Activated naive CD8-positive, alpha-beta T cell treated with anti-CD3 and anti-CD28 coated beads for 36 hours (primary cell): ENCODE data around the gene SEMA3A. TPM values are rescaled to one million over a fixed set of nuclear protein-coding genes. Genes with fewer than 3 reads are reported as not detected.

ENCODE experiments used
- DNase-seq: peaks from one replicate; pipeline ENCODE4 v3.0.0; 2021
- H3K27ac Mint-ChIP-seq: one replicate; pipeline ENCODE4 v1.8.0; 2022; ENCODE audit warnings: mild to moderate bottlenecking, moderate library complexity, mixed read lengths
- H3K27me3 Mint-ChIP-seq: one replicate; pipeline ENCODE4 v1.8.0; 2022; ENCODE audit warnings: mild to moderate bottlenecking, mixed read lengths
- H3K36me3 Mint-ChIP-seq: one replicate; pipeline ENCODE4 v1.8.0; 2021; ENCODE audit warnings: mild to moderate bottlenecking, mixed read lengths
- H3K4me1 Mint-ChIP-seq: one replicate; pipeline ENCODE4 v1.8.0; 2021; ENCODE audit warnings: mixed read lengths
- H3K4me3 Mint-ChIP-seq: one replicate; pipeline ENCODE4 v1.8.0; 2022; ENCODE audit warnings: mild to moderate bottlenecking, moderate library complexity, mixed read lengths
- H3K9me3 Mint-ChIP-seq: one replicate; pipeline ENCODE4 v1.8.0; 2022; ENCODE audit warnings: mixed read lengths
- total RNA-seq, 2 experiments: library from RNA; stranded (reverse); gene quantifications; one replicate each; pipeline ENCODE4 v1.2.3, GENCODE V29; 2021

The SEMA3A gene
- total RNA-seq, 2 experiments from 2014 or later, result 1.9 to 2.2 TPM

DNA sequence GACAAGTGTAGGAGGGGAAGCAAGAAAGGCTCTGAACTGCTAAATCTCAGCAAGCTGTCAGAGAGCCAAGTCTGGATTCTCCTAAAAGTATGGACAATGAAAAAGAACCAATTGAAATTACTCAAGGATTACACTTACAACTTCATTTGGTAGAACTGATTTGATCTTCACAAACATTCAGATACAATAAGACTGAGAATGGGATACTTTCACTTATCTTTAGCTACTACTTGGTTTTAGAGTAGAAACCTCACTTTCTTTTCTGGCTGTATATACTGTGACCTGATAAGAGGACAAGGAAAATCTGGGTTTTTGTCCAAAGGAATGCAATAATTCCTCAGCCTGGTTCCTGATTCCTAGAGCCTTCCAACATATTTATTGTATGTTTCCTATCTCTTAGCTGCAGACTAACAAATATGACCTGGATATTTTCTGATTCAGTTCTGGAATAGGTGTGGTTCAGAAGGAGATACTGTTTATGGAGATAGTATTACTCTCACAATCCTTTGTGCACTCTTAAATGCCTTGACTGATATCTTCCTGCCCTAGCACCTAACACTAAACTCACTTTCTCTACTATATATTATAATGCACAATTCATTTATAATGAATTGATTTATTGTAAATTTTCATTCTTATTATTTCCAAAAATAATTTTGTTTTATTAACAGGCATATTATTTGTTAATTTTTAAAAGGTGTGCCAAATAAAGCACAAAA, 7.3 kb downstream of the SEMA3A start:
- Mint-ChIP-seq H3K4me3 (no peak overlapping the region), H3K27me3 (no peaks in the 10 kb centered on the region), H3K9me3 (no peaks in the 10 kb centered on the region), H3K27ac (no peak overlapping the region), H3K4me1 (peaks cover 19% of the 10 kb centered on the region), H3K36me3 (no peaks in the 10 kb centered on the region)
- no peak for DNase-seq

DNA sequence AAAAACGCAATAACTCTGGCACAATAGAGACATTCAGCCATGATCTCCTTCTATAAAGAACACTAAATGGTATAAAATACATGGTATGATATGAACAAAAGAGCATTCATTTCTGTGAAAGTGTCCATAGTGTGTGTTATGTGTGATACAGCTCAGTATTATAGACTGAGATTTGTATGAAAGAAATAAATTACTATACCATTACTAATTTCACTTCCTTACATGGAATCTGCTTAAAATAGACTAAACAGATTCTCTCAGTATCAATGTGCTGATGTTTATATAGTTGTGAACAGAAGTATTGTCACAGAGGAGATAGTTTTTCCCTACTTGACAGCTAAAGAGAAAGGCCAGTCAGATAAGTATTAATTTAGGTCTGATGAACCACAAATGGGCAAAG, 10.8 kb downstream of the SEMA3A start:
- no peak for DNase-seq
- no peak overlapping the region for H3K4me3 Mint-ChIP-seq
- no peak overlapping the region for H3K27ac Mint-ChIP-seq
- no peaks in the 10 kb centered on the region for H3K36me3 Mint-ChIP-seq
- H3K4me1 Mint-ChIP-seq, result peaks cover 15% of the 10 kb centered on the region
- H3K9me3 Mint-ChIP-seq, result no peaks in the 10 kb centered on the region
- H3K27me3 Mint-ChIP-seq, result no peaks in the 10 kb centered on the region

DNA sequence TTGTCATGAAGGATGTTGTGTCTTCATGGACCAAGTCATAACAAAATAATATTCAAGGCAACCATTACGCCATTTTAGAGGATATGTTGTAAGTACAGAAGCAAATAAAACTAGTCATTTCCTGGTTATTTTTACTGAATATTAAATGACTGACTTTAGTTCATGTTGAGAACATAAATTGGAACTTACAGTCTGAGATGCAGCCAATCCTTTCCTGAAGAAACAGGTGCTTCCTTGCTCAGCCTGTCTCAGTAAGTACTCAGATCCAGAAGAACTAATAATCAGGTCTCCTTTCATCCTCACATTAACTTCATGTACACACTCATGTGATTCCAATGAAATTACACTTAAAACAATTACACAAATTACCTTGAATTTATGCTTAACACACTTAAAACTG, 12.3 kb downstream of the SEMA3A start:
- Mint-ChIP-seq H3K4me1 (peaks cover 9% of the 10 kb centered on the region), H3K36me3 (no peaks in the 10 kb centered on the region), H3K27me3 (no peaks in the 10 kb centered on the region), H3K4me3 (no peak overlapping the region), H3K27ac (no peak overlapping the region), H3K9me3 (no peaks in the 10 kb centered on the region)
- DNase-seq, result no peak

GRCh38 chr7:84181628-84182027, 13.0 kb downstream of the SEMA3A start:
- Mint-ChIP-seq H3K4me3 (no peak overlapping the region), H3K27me3 (no peaks in the 10 kb centered on the region), H3K9me3 (no peaks in the 10 kb centered on the region), H3K4me1 (peaks cover 2% of the 10 kb centered on the region), H3K36me3 (no peaks in the 10 kb centered on the region), H3K27ac (no peak overlapping the region)
- no peak for DNase-seq

- Mint-ChIP-seq H3K9me3 (no peaks in the 10 kb centered on the region), H3K36me3 (no peaks in the 10 kb centered on the region), H3K4me1 (peaks cover 2% of the 10 kb centered on the region), H3K27ac (no peak overlapping the region), H3K27me3 (no peaks in the 10 kb centered on the region), H3K4me3 (no peak overlapping the region)
- no peak for DNase-seq
Measured at GRCh38 chr7:84177758-84178412, 16.7 kb downstream of the SEMA3A start.

- no peaks in the 10 kb centered on the region for H3K9me3 Mint-ChIP-seq
- no peak for DNase-seq
- H3K4me3 Mint-ChIP-seq, result no peak overlapping the region
- no peak overlapping the region for H3K27ac Mint-ChIP-seq
- no peaks in the 10 kb centered on the region for H3K4me1 Mint-ChIP-seq
- H3K27me3 Mint-ChIP-seq, result no peaks in the 10 kb centered on the region
- H3K36me3 Mint-ChIP-seq, result no peaks in the 10 kb centered on the region
Measured at GRCh38 chr7:84176716-84177115, 17.9 kb downstream of the SEMA3A start.

- no peaks in the 10 kb centered on the region for H3K4me1 Mint-ChIP-seq
- no peaks in the 10 kb centered on the region for H3K9me3 Mint-ChIP-seq
- no peak overlapping the region for H3K4me3 Mint-ChIP-seq
- H3K36me3 Mint-ChIP-seq, result no peaks in the 10 kb centered on the region
- no peaks in the 10 kb centered on the region for H3K27me3 Mint-ChIP-seq
- no peak overlapping the region for H3K27ac Mint-ChIP-seq
- DNase-seq, result no peak
Measured at GRCh38 chr7:84175461-84175860, 19.1 kb downstream of the SEMA3A start.

- no peak for DNase-seq
- Mint-ChIP-seq H3K4me3 (no peak overlapping the region), H3K27ac (no peak overlapping the region), H3K27me3 (no peaks in the 10 kb centered on the region), H3K4me1 (no peaks in the 10 kb centered on the region), H3K9me3 (no peaks in the 10 kb centered on the region), H3K36me3 (no peaks in the 10 kb centered on the region)
Measured at GRCh38 chr7:84170646-84171045, 23.9 kb downstream of the SEMA3A start.

- Mint-ChIP-seq H3K9me3 (no peaks in the 10 kb centered on the region), H3K4me3 (no peak overlapping the region), H3K36me3 (no peaks in the 10 kb centered on the region), H3K4me1 (no peaks in the 10 kb centered on the region), H3K27me3 (no peaks in the 10 kb centered on the region), H3K27ac (no peak overlapping the region)
- DNase-seq, result no peak
Measured at GRCh38 chr7:84162584-84162983, 32.0 kb downstream of the SEMA3A start.

DNA sequence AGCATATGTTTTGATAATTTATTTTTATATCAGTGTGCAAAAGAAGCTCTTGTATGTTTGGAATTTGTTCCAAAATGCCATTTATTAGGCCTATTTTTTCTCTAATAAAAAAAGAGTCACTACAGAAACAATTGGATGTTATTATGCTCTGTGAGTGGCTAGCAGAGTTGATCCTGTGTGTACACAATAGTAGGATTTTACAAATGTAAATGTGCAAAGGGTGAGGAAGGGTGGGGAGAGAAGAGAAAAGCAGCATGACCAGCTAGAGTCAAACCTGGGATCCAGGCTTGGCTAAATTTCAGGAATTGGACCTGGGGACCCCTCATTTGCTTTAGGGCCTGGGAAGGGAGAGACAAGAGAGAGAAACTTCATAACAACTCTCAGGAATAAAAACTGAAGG, 32.5 kb downstream of the SEMA3A start:
- Mint-ChIP-seq H3K4me1 (no peaks in the 10 kb centered on the region), H3K36me3 (no peaks in the 10 kb centered on the region), H3K27ac (no peak overlapping the region), H3K9me3 (no peaks in the 10 kb centered on the region), H3K4me3 (no peak overlapping the region), H3K27me3 (no peaks in the 10 kb centered on the region)
- no peak for DNase-seq

DNA sequence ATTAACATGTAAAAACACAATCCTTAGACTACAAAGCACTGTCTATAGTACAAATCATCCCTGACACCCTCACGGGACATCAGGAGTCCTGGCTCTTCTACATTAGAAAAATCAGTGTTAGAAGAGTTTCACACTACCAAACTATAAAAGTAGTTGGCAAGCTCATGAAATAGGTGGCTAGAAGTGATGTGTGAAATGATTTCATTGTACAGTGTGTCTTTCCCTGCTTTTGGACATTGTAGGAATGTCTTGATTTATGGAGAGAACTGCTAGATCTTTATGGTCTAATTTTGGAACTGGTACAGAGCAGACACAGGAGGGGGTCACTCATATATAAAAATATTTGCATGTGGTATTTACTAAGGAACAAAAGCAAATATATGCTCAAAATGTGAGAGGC, 33.2 kb downstream of the SEMA3A start:
- DNase-seq, result no peak
- H3K4me3 Mint-ChIP-seq, result no peak overlapping the region
- no peaks in the 10 kb centered on the region for H3K27me3 Mint-ChIP-seq

DNA sequence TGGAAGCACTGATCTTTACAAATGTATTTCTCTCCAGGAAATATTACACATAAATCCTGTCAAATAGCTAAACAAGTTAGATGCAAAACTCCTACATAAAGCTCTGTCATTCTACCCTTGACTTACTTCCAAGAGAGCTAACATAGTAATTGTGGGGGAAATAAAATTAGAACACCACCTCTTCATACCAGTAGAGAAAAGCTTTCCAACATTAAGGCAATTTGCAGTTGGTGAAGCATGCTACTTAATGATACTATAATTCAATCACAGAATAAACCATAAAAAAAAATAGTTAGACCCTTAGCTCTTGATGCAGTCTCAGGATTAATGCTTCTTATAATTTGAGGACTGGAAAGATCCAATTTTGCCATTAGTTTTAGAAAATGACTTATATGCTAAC, 35.2 kb downstream of the SEMA3A start:
- Mint-ChIP-seq H3K36me3 (no peaks in the 10 kb centered on the region), H3K4me1 (no peaks in the 10 kb centered on the region), H3K27me3 (no peaks in the 10 kb centered on the region)

More for the DNA sequence above, 33.2 kb downstream of the SEMA3A start:
- Mint-ChIP-seq H3K27ac (no peak overlapping the region), H3K36me3 (no peaks in the 10 kb centered on the region), H3K9me3 (no peaks in the 10 kb centered on the region), H3K4me1 (no peaks in the 10 kb centered on the region)

DNA sequence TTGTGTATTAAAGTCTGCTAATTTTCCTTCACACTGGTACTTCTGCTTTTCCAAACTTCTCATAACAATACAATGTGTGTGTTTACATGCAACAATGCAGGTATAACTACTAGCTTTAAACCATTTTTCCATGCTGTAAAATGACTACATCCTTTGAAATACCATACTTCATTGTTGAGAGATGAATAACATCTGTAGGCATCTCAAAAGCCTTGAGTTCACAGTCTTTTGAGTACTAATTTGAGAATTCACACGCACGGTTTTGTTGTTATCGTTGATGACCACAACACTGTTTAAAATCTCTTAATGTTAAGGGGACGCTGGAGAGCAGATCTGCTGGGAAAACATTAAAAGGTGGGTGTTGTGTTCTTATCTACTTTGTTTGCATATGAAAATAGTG, 37.4 kb downstream of the SEMA3A start:
- H3K4me1 Mint-ChIP-seq, result no peaks in the 10 kb centered on the region
- H3K27ac Mint-ChIP-seq, result no peak overlapping the region
- DNase-seq, result no peak
- no peaks in the 10 kb centered on the region for H3K9me3 Mint-ChIP-seq
- H3K36me3 Mint-ChIP-seq, result no peaks in the 10 kb centered on the region
- no peaks in the 10 kb centered on the region for H3K27me3 Mint-ChIP-seq
- no peak overlapping the region for H3K4me3 Mint-ChIP-seq

More for the DNA sequence above, 35.2 kb downstream of the SEMA3A start:
- Mint-ChIP-seq H3K4me3 (no peak overlapping the region), H3K27ac (no peak overlapping the region), H3K9me3 (no peaks in the 10 kb centered on the region)
- no peak for DNase-seq

DNA sequence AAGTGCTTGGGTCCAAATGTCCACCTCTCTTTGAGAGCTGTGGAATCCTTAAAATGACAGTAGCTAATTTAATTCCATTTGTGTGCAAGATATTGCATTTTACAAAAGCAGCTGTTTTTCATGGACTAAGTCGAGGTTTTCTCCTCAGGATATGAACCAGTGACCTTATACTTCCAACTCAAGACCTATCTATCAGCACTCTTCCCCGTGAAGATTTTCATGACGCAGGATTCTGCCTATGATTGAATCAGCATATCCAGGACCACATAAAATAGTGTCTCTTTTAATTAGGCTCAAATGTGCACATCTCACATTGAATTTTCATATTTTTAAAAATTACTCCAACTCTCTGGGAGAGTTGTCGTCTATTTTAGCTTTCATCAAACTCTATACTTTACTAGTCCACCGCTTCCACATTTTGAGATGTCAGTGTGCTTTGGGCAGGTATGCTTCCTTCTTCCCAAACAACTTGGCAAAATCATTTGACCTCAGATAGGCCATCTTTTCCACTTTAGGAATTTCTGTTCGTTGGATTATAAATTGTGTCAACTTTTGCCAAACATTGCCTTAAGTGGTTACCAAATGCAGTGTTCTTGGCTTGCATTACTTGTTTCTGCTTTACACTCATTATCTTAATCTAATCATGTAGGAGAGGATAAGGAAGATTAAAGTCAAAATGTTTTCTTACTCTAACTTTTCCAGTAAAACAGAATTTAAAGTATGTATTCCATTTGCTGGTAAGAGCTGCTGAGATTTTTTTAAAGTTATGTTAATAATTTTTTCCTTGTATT, 39.4 kb downstream of the SEMA3A start:
- no peak for DNase-seq
- Mint-ChIP-seq H3K36me3 (no peaks in the 10 kb centered on the region), H3K4me1 (no peaks in the 10 kb centered on the region), H3K27ac (no peak overlapping the region), H3K9me3 (no peaks in the 10 kb centered on the region), H3K4me3 (no peak overlapping the region), H3K27me3 (no peaks in the 10 kb centered on the region)

- Mint-ChIP-seq H3K36me3 (no peaks in the 10 kb centered on the region), H3K4me1 (no peaks in the 10 kb centered on the region), H3K27ac (no peak overlapping the region), H3K9me3 (no peaks in the 10 kb centered on the region), H3K4me3 (no peak overlapping the region), H3K27me3 (no peaks in the 10 kb centered on the region)
- DNase-seq, result no peak
Measured at GRCh38 chr7:84152995-84153394, 41.6 kb downstream of the SEMA3A start.
